Progenitor cell of endocrine pancreas (in vitro differentiated cells): ENCODE data around the gene GSE1. TPM values are rescaled to one million over a fixed set of nuclear protein-coding genes. Genes with fewer than 3 reads are reported as not detected.

ENCODE experiments used
- DNase-seq: peaks from one replicate; pipeline ENCODE4 v3.0.0; 2021; ENCODE audit warnings: low spot score; ENCODE audit not compliant: unreplicated experiment
- H3K27ac Mint-ChIP-seq: 2 replicates; pipeline ENCODE4 v1.8.0; 2021; ENCODE audit warnings: mild to moderate bottlenecking, moderate library complexity, mixed read lengths
- H3K27me3 Mint-ChIP-seq: 2 replicates; pipeline ENCODE4 v1.8.0; 2021; ENCODE audit warnings: mixed read lengths
- H3K36me3 Mint-ChIP-seq: 2 replicates; pipeline ENCODE4 v1.8.0; 2022; ENCODE audit warnings: mixed read lengths; ENCODE audit not compliant: insufficient read depth
- H3K4me1 Mint-ChIP-seq: 2 replicates; pipeline ENCODE4 v1.8.0; 2021; ENCODE audit warnings: low read depth, mixed read lengths
- H3K4me3 Mint-ChIP-seq: 2 replicates; pipeline ENCODE4 v1.8.0; 2021; ENCODE audit warnings: low read depth, mild to moderate bottlenecking, moderate library complexity, mixed read lengths
- H3K9me3 Mint-ChIP-seq: 2 replicates; pipeline ENCODE4 v1.8.0; 2021; ENCODE audit warnings: low read depth, mixed read lengths
- total RNA-seq: library from RNA; stranded (reverse); gene quantifications from 2 replicates; pipeline ENCODE4 v1.2.1, GENCODE V29; 2021
- TF ChIP-seq, protein P1 (sequence below): fragments of 200-600 bp; sonication (generic); IDR thresholded peaks from one replicate; pipeline ENCODE4 v1.5.0; 2021; ENCODE audit warnings: antibody characterized with exemption, mild to moderate bottlenecking; ENCODE audit not compliant: unreplicated experiment

GSE1 gene
- total RNA-seq, 1 donor from 2014 or later: 136 TPM

DNA sequence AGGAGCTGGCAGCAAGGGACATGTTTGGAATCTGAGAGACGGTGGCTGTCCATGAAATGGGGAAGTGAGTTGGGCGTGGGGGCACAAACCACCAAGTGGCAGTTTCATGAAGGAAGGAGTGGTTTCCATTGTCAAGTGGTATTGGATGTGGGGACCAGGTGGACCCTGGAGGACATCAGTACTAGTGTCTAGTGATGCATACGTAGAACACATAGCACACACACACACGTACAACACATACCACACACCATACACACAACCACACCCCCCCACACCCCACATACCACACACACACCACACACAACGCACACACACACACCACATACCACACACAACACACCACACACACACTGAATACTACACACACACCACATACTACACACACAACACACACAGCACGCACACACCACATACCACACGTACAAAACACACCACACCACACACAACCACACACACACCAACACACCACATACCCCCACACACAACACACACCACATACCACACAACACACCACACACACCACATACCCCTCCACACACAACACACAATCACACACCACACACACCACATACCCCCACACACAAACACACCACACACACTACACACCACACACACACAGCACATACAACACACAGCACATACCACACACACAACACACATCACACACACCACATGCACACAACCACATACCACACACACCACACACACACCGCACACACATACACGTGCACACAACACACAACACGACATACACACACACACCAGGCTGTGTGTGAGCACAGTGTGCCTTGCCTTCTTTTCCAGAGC lies 41.1 kb upstream of the GSE1 start:
- DNase-seq: no peak
- no peaks in the 10 kb centered on the region for H3K36me3 Mint-ChIP-seq
- TF ChIP-seq, protein P1, sequence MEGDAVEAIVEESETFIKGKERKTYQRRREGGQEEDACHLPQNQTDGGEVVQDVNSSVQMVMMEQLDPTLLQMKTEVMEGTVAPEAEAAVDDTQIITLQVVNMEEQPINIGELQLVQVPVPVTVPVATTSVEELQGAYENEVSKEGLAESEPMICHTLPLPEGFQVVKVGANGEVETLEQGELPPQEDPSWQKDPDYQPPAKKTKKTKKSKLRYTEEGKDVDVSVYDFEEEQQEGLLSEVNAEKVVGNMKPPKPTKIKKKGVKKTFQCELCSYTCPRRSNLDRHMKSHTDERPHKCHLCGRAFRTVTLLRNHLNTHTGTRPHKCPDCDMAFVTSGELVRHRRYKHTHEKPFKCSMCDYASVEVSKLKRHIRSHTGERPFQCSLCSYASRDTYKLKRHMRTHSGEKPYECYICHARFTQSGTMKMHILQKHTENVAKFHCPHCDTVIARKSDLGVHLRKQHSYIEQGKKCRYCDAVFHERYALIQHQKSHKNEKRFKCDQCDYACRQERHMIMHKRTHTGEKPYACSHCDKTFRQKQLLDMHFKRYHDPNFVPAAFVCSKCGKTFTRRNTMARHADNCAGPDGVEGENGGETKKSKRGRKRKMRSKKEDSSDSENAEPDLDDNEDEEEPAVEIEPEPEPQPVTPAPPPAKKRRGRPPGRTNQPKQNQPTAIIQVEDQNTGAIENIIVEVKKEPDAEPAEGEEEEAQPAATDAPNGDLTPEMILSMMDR: no peak
- H3K4me1 Mint-ChIP-seq: peaks cover 49% of the 10 kb centered on the region
- H3K9me3 Mint-ChIP-seq: no peaks in the 10 kb centered on the region
- no peak overlapping the region for H3K4me3 Mint-ChIP-seq
- H3K27me3 Mint-ChIP-seq: no peaks in the 10 kb centered on the region
- H3K27ac Mint-ChIP-seq: no peak overlapping the region

DNA sequence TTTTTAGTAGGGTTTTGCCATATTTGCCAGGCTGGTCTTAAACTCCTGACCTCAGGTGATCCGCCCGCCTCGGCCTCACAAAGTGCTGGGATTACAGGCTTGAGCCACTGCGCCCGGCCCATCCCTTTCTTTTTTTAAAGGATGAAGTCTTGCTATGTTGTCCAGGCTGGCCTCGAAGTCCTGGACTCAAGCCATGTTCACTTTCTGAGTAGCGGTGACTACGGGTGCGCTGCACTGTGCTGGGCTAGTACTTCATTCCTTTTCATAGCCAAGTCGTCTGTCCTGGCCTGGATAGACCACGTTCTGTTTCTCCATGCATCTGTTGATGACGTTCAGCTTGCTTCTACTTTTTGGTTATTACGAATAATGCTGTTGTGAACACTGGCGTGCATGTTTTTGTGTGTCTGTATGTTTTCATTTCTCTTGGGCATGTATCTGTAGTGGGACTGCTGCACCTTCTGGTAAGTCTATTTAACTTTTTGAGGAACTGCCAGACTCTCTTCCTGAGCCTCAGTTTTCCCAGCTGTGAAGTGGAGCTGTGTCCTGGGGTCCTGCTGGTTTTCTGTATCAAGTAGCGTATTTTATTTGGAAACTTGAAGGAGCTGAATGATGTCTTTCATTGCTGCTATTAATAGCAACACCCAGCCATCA lies 40.0 kb upstream of the GSE1 start:
- peaks cover 46% of the 10 kb centered on the region for H3K4me1 Mint-ChIP-seq
- no peaks in the 10 kb centered on the region for H3K36me3 Mint-ChIP-seq
- H3K27ac Mint-ChIP-seq: peak overlapping the region; percentile 49
- H3K9me3 Mint-ChIP-seq: no peaks in the 10 kb centered on the region
- TF ChIP-seq, protein P1: no peak
- H3K27me3 Mint-ChIP-seq: no peaks in the 10 kb centered on the region
- no peak for DNase-seq
- no peak overlapping the region for H3K4me3 Mint-ChIP-seq

GRCh38 chr16:85573696-85574641 lies 39.2 kb upstream of the GSE1 start:
- H3K27ac Mint-ChIP-seq: peak overlapping the region; percentile 69
- H3K4me3 Mint-ChIP-seq: no peak overlapping the region
- no peaks in the 10 kb centered on the region for H3K9me3 Mint-ChIP-seq
- no peaks in the 10 kb centered on the region for H3K36me3 Mint-ChIP-seq
- TF ChIP-seq, protein P1: no peak
- H3K4me1 Mint-ChIP-seq: peaks cover 45% of the 10 kb centered on the region
- H3K27me3 Mint-ChIP-seq: no peaks in the 10 kb centered on the region
- no peak for DNase-seq

- TF ChIP-seq, protein P1: no peak
- Mint-ChIP-seq H3K36me3 (no peaks in the 10 kb centered on the region), H3K9me3 (no peaks in the 10 kb centered on the region), H3K4me3 (no peak overlapping the region), H3K4me1 (peaks cover 40% of the 10 kb centered on the region), H3K27ac (no peak overlapping the region), H3K27me3 (no peaks in the 10 kb centered on the region)
- no peak for DNase-seq
Observed at GRCh38 chr16:85574672-85575475, 38.2 kb upstream of the GSE1 start.
